ENCODE measurements around the gene ELMO1.

GRCh38 chr7:37483627-37484026, 35.0 kb upstream of the ELMO1 start:
- TF ChIP-seq CTCF (IDR thresholded peaks at IDR 0.05) = no peak
- no peak for TF ChIP-seq ZFX (IDR thresholded peaks at IDR 0.05; ENCODE audit: borderline replicate concordance)

Measured in 22Rv1 (cell line).